GM12801 (cell line): Measurements from ENCODE around the gene AGBL3.

Experiments used
- TF ChIP-seq, protein P1 (sequence below): IDR thresholded peaks from one replicate; pipeline ENCODE4 v1.5.1; 2011; ENCODE audit warnings: control low read depth; ENCODE audit not compliant: insufficient read length; ENCODE audit errors: extremely low read depth

The AGBL3 gene

DNA sequence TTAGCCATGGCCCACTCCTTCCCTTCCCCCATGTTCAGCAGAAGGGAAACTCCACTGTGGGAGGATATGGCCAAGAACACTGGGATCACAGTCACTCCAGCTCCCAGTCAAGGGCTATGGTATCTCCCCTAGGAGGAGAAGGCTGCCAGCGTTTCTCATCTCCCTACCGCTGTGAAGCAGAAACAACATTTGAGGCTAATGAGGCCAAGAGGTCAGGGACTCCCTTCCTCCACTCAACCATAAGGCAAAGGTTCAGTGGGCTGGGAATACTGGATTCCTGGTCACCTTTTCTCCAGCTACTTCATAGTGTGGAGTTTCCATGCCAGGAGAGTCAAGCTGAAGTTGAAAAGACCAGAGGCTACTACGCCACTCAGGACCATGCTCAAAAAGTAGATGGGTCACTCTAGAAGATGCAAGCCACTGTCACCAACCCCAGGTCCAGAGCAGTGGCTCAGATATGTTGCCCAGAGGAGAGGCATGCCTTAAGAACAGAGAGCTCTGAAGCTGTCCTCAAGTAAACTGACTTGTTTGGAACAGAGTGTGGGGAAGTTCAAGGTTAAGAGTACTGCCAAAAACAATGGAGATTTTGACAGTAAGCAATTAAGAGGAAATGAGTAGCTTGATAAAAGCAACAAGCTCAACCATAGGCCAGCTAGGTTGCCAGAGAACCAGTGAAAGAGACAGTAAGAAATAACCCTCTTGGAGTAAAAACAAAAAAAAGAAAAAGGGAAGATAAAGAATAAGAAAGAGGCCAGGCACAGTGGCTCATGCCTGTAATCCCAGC is 157.8 kb downstream of the AGBL3 start:
- TF ChIP-seq, protein P1, sequence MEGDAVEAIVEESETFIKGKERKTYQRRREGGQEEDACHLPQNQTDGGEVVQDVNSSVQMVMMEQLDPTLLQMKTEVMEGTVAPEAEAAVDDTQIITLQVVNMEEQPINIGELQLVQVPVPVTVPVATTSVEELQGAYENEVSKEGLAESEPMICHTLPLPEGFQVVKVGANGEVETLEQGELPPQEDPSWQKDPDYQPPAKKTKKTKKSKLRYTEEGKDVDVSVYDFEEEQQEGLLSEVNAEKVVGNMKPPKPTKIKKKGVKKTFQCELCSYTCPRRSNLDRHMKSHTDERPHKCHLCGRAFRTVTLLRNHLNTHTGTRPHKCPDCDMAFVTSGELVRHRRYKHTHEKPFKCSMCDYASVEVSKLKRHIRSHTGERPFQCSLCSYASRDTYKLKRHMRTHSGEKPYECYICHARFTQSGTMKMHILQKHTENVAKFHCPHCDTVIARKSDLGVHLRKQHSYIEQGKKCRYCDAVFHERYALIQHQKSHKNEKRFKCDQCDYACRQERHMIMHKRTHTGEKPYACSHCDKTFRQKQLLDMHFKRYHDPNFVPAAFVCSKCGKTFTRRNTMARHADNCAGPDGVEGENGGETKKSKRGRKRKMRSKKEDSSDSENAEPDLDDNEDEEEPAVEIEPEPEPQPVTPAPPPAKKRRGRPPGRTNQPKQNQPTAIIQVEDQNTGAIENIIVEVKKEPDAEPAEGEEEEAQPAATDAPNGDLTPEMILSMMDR = no peak

DNA sequence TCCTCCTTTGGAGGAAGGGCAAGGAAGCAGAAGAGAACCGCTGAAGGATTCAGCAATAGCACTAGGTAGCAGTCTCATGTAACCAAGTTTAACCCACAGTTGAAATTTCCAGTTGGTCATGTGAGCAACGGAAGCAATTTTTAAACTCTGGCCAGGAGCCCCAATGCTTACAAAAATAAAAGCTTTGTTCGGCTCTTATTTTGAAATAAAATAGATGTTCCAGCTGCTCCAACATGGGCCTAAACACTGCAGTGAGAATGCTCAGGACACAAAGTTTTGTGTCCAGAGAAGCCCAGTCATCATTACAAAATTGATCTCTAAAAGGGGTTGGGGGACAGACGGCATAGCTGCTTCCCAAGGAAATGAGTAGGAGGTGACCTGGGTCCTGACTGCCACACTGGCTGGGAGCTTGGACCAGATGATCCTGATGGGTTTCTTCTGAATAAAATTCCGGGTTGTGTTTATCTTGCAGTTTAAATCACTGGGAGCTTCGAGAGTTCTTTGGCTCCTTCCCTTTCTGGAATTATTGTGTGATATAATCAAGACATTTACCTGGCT is 161.1 kb downstream of the AGBL3 start:
- TF ChIP-seq, protein P1 = no peak

DNA sequence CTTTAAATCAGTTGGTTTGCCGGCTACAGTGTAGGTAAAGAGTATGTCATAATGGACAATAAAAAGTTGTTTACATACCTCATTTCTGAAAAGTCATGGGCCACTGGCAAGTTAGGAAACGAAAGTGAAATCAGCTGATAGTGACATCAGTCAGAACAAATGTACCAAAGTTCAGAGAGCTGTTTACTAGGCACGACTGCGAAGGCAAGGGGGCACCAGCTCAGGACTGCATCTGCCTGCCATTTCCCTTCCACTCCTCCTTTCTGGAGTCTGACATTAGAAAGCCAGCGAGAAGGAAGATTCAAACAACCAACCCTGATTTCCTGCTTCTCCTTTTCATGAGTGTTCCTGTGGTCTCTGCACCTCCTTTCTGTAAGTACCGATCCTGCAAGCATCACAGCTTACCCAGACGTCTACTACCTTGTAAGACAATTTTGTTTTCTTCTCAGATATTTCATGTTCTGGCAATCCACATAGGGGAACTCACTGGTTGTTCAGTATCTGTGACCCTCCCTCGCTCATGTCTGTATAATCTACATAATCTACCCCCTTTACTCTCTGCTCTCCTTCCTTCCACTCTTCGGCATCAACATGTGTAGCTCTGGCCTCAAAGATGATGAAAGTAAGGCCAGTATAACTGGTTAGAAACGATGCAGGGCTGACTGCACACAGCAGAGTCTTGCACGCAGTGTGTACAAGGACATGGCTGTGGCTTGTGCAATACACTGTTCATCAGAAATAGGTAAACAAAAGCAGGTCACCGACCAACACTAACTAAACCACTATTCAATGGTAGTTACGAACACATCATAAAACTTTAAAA is 161.8 kb downstream of the AGBL3 start, which contains the start of gene TMEM140:
TMEM140 (plus strand) TSS at position 174 of the 823 bp plus-strand sequence. CDS start 16,370 bp downstream, outside the sequence.
- TF ChIP-seq, protein P1 = no peak

DNA sequence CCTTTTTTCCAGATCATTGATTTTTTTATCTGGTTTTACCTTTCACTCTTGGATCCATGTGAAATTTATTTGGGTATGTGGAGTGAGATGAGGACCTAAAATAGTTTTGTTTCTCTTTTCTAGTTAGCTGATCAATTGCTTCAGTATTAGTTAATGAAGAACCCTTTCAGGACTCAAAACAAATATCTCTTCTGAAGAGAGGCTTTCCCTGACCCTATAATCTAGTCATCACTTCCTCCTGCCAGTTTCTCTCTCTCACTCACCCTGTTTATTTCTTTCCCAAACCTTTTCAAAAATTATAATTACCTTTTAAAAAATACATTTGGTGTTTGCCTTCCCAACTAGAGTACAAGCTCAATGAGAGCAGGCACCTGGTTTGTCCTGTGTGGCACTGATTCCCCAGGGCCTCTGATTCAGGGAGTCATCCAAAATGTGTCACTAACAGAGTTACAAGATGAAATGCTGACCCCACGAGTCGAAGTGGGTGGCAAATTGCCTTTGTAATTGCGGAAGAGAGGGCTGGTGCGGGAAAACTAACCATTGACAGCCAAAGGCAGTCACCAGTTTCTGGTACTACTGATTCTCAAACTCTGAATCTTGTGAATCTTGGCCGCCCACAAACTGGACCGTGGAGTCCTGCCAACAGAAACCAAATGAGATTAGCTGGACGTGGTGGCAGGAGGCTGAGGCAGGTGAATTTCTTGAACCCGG is 163.9 kb downstream of the AGBL3 start:
- TF ChIP-seq, protein P1 = no peak

DNA sequence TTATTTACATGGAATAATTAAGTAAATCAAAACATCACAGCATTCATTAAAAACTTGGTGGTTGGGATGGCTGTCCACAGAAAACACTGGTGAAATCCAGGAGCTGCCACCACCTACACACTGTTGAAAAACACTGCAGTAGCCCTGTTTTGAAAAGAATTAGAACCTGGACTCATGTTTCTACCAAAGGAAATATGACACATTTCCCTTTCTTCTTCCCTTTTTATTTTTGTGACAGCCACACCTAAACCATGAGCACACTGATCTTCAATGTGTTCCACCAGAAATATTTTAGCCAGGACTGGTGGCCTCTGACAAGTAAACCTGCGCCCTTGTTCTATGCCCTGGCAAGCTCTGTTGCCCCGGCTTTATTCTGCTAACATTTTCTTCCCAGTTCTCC is 164.8 kb downstream of the AGBL3 start:
- TF ChIP-seq, protein P1 = no peak

DNA sequence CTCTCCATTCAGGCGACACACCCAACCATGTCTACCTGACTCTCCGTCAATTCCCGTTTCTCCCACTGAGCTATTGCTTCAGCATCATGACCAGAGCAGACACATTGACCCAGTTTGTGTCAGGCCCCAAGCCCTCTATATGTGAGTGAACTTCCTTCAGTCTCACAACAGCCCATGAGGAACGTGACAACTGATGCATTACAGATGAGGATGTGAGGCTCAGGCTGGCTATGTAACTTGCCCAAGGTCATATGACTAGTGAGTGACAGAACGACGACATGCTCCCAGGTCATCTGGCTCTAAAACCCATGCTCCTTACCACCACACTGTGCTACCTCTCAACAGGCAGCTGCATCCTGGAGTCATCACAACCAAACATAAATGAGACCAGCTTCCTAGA is 165.2 kb downstream of the AGBL3 start:
- TF ChIP-seq, protein P1 = no peak
